OCI-LY7 (cell line): Measurements from ENCODE around the gene CIDEA. TPM values are rescaled to one million over a fixed set of nuclear protein-coding genes. Genes with fewer than 3 reads are reported as not detected.

ENCODE experiments used
- BruUV-seq: library from RNA; stranded (reverse); fragments of 400-500 nt; replicated peaks from 2 replicates; lab custom pipeline; 2021; lab: Mats Ljungman, UMichigan
- CTCF ChIA-PET: fragments of 300-600 bp; sonication (Branson Sonifier 250); formaldehyde crosslinking; loops from one replicate; lab custom pipeline; 2022; ENCODE audit warnings: antibody characterized with exemption; ENCODE audit not compliant: unreplicated experiment; lab: Charles Lee
- POLR2A ChIA-PET: fragments of 300-600 bp; sonication (Branson Sonifier 250); formaldehyde crosslinking; loops from one replicate; lab custom pipeline; 2022; ENCODE audit warnings: antibody characterized with exemption; lab: Charles Lee
- DNase-seq: peaks from one replicate; pipeline ENCODE4 v3.0.0-alpha.2; 2015; ENCODE audit warnings: low spot score
- H2AFZ ChIP-seq: fragments of 200-600 bp; sonication (generic), shearing (Covaris generic); 2 replicates; pipeline ENCODE4 v1.6.1; 2014; ENCODE audit warnings: mild to moderate bottlenecking, antibody characterized with exemption, low read length, moderate library complexity
- H3K27ac ChIP-seq: fragments of 200-600 bp; sonication (generic); 2 replicates; pipeline ENCODE4 v1.5.1; 2014; ENCODE audit warnings: mixed run types, low read depth, mild to moderate bottlenecking, moderate library complexity, low read length, inconsistent platforms; ENCODE audit not compliant: poor library complexity, severe bottlenecking
- H3K36me3 ChIP-seq: fragments of 200-600 bp; sonication (generic); 2 replicates; pipeline ENCODE4 v1.6.1; 2014; ENCODE audit warnings: mild to moderate bottlenecking, antibody characterized with exemption, low read length, moderate library complexity, mixed read lengths; ENCODE audit not compliant: insufficient read depth
- H3K4me1 ChIP-seq: fragments of 200-600 bp; sonication (generic); 2 replicates; pipeline ENCODE4 v1.5.1; 2014; ENCODE audit warnings: mild to moderate bottlenecking, low read length; ENCODE audit not compliant: insufficient read depth, poor library complexity, severe bottlenecking
- H3K4me2 ChIP-seq: fragments of 200-600 bp; sonication (generic); 2 replicates; pipeline ENCODE4 v1.6.1; 2014; ENCODE audit warnings: mild to moderate bottlenecking, low read length
- H3K4me3 ChIP-seq: fragments of 200-600 bp; sonication (generic); 2 replicates; pipeline ENCODE4 v1.5.1; 2014; ENCODE audit warnings: mild to moderate bottlenecking, low read depth, low read length; ENCODE audit not compliant: poor library complexity, severe bottlenecking
- H3K79me2 ChIP-seq: fragments of 200-600 bp; sonication (generic); 2 replicates; pipeline ENCODE4 v1.6.1; 2016; ENCODE audit warnings: low read depth, mild to moderate bottlenecking, low read length, moderate library complexity, mixed read lengths; ENCODE audit not compliant: insufficient read depth
- H3K9me2 ChIP-seq: fragments of 200-600 bp; sonication (generic); 2 replicates; pipeline ENCODE4 v1.6.1; 2016; ENCODE audit warnings: mild to moderate bottlenecking, low read length, mixed read lengths; ENCODE audit not compliant: insufficient read depth
- H3K9me3 ChIP-seq: fragments of 200-600 bp; sonication (generic); 2 replicates; pipeline ENCODE4 v1.6.1; 2014; ENCODE audit warnings: mild to moderate bottlenecking, mixed run types, low read length, mixed read lengths
- H4K20me1 ChIP-seq: fragments of 200-600 bp; sonication (generic); 2 replicates; pipeline ENCODE4 v1.6.1; 2014; ENCODE audit warnings: mild to moderate bottlenecking, antibody characterized with exemption, low read length, moderate library complexity, mixed read lengths; ENCODE audit not compliant: insufficient read depth
- CTCF ChIP-seq: fragments of 200-600 bp; sonication (generic); conservative IDR thresholded peaks from 2 replicates; pipeline ENCODE4 v1.5.1; 2014; ENCODE audit warnings: mild to moderate bottlenecking, antibody characterized with exemption, low read length, moderate library complexity, mixed read lengths
- EZH2phosphoT487 ChIP-seq: fragments of 200-600 bp; sonication (generic); IDR thresholded peaks from 2 replicates; pipeline ENCODE4 v1.6.1; 2018; ENCODE audit warnings: low read depth, borderline replicate concordance, mild to moderate bottlenecking, mixed run types, antibody characterized with exemption, low read length, moderate library complexity, mixed read lengths
- intact Hi-C: fragments of 100-400 bp; cut with micrococcal nuclease; formaldehyde crosslinking; loops from one replicate; pipeline ENCODE4 v1.10.0; 2022; ENCODE audit not compliant: unreplicated experiment
- total RNA-seq, 2 experiments: library from RNA; depleted of rRNA in 1 of 2; stranded (reverse); fragments of >200 nt in 1 of 2; shearing (Covaris generic) in 1 of 2; gene quantifications; 2 replicates each; pipeline ENCODE4 v1.2.3, GENCODE V29; 2014 to 2022

CIDEA gene
- total RNA-seq, 2 experiments from 2014 or later, result not detected

DNA sequence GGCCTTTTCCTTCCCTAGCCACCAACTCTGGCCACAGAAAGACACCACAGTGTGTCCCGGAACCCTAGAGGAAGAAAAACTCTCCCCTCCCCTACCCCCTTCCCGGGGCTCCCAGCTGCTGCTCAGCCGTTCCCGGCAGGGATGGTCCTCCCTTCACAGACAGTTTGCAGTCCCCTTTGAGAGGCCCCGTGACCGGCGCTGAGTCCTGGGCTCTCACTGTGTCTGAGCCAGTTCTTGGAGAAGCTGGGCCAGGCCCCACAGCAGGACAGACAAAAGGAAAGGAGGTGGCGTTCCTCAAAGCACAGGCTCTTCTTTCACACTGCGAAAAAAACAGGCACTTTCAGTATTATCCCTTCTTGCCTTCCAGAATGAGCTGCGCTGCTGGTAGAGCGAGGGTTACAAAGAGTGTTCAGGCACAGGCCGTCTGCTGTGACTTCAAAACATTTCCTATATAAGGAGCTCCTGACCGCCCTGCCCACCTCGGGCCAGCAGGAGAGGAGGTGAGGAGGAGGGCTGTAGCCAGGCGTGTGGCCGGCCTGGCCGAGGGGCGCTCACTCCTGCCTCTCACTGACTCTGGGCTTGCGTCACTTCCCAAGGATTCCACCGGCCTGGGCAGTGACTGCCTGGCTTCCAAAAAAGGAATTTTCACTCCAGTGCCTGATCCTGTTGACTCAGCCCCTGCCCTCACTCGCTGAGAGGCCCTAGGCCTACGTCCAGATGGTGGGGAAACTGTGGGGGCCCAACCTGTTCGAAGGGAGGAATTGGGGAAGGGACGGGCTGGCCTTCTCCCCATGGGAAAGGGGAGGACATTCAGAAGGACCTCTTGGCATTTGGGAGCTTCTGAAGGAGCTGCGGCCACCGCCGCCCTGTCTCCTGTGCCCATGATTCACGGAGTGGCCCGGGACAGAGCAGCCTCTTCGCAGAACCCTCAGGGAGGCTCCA, 24.9 kb downstream of the CIDEA start:
- TF ChIP-seq CTCF (no peak), EZH2phosphoT487 (no peak)
- POLR2A ChIA-PET, result interaction anchor here (0.6 to 1.5 kb wide), 2 partner anchors 13 to 321 kb away, joined by 3 to 5 read pairs; no protein-coding TSS in a partner anchor
- no peaks in the 10 kb centered on the region for H3K36me3 ChIP-seq
- no peaks in the 10 kb centered on the region for H3K79me2 ChIP-seq
- no peak overlapping the region for H2AFZ ChIP-seq
- intact Hi-C loops, result no loop called here
- no peak overlapping the region for H3K4me3 ChIP-seq
- DNase-seq, result no peak
- CTCF ChIA-PET, result interaction anchor here (0.6 to 0.7 kb wide), 2 partner anchors 45 to 49 kb away, joined by 3 to 5 read pairs; no protein-coding TSS in a partner anchor
- H3K4me1 ChIP-seq, result no peaks in the 10 kb centered on the region
- H4K20me1 ChIP-seq, result no peaks in the 10 kb centered on the region
- no peak overlapping the region for H3K4me2 ChIP-seq
- BruUV-seq, result no TSS peak
- no peaks in the 10 kb centered on the region for H3K9me2 ChIP-seq
- H3K27ac ChIP-seq, result no peak overlapping the region
- H3K9me3 ChIP-seq, result no peaks in the 10 kb centered on the region

DNA sequence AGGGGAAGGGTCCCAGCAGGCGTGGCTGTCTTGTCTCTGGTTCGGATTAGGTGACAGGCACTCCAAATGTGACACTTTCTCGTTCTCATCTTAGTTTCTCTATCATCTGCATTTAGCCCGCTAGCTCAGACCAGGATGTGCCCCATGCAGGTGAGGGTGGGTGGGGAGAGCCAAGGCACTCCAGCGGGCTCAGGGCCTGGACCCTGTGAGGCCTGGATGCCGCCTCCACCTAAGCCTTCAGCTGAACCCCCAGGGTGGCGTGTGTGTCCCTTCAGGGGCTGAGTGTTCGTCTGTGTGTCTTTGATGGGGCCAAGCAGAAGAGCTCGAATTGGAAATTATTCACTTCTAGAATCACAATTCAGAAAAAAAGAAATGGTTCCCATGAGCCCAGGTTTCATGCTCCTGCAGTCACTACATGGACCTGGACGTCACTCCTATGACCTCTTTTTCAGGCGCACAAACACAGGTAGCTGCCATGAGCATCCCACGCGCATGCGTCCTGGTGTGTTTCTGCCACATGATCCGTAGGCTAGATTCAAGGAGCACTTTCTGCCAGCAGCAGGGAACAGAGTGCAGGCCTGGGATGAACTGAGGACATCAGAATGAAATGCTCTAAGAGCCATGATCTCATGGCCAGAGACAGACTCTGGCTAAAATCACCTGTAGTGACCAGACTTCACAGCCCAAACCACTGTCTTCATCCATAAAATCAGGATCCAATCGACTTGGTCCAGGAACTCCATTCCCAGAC, 25.8 kb downstream of the CIDEA start:
- Histone ChIP-seq H3K4me2 (no peak overlapping the region), H3K36me3 (no peaks in the 10 kb centered on the region), H3K27ac (no peak overlapping the region), H3K4me1 (no peaks in the 10 kb centered on the region), H4K20me1 (no peaks in the 10 kb centered on the region), H3K9me3 (no peaks in the 10 kb centered on the region), H3K9me2 (no peaks in the 10 kb centered on the region), H3K4me3 (no peak overlapping the region), H2AFZ (no peak overlapping the region), H3K79me2 (no peaks in the 10 kb centered on the region)
- intact Hi-C loops, result no loop called here
- BruUV-seq, result no TSS peak
- CTCF ChIA-PET, result interaction anchor here (0.7 kb wide), 1 partner anchor 48 kb away, joined by 5 read pairs; no protein-coding TSS in a partner anchor
- POLR2A ChIA-PET, result interaction anchor here (0.6 kb wide), 3 partner anchors 14 to 320 kb away, joined by 3 to 4 read pairs (median 3); no protein-coding TSS in a partner anchor
- no peak for DNase-seq
- no peak for TF ChIP-seq CTCF
- TF ChIP-seq EZH2phosphoT487, result no peak
